HG02973 (cell line): ENCODE data around the gene ARHGEF11.
"Not testable (repeated sequence)": the region's sequence is repeated elsewhere in the genome, so short reads cannot be mapped to it uniquely, and the experiment has no call there.

Experiments used
- ATAC-seq: cut with Tn5 transposase; IDR thresholded peaks from one replicate; pipeline ENCODE4 v1.9.1; 2021; ENCODE audit warnings: moderate library complexity; ENCODE audit not compliant: unreplicated experiment

The ARHGEF11 gene, protein sequence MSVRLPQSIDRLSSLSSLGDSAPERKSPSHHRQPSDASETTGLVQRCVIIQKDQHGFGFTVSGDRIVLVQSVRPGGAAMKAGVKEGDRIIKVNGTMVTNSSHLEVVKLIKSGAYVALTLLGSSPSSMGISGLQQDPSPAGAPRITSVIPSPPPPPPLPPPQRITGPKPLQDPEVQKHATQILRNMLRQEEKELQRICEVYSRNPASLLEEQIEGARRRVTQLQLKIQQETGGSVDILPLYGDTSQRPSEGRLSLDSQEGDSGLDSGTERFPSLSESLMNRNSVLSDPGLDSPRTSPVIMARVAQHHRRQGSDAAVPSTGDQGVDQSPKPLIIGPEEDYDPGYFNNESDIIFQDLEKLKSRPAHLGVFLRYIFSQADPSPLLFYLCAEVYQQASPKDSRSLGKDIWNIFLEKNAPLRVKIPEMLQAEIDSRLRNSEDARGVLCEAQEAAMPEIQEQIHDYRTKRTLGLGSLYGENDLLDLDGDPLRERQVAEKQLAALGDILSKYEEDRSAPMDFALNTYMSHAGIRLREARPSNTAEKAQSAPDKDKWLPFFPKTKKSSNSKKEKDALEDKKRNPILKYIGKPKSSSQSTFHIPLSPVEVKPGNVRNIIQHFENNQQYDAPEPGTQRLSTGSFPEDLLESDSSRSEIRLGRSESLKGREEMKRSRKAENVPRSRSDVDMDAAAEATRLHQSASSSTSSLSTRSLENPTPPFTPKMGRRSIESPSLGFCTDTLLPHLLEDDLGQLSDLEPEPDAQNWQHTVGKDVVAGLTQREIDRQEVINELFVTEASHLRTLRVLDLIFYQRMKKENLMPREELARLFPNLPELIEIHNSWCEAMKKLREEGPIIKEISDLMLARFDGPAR (N-terminal part only)

DNA sequence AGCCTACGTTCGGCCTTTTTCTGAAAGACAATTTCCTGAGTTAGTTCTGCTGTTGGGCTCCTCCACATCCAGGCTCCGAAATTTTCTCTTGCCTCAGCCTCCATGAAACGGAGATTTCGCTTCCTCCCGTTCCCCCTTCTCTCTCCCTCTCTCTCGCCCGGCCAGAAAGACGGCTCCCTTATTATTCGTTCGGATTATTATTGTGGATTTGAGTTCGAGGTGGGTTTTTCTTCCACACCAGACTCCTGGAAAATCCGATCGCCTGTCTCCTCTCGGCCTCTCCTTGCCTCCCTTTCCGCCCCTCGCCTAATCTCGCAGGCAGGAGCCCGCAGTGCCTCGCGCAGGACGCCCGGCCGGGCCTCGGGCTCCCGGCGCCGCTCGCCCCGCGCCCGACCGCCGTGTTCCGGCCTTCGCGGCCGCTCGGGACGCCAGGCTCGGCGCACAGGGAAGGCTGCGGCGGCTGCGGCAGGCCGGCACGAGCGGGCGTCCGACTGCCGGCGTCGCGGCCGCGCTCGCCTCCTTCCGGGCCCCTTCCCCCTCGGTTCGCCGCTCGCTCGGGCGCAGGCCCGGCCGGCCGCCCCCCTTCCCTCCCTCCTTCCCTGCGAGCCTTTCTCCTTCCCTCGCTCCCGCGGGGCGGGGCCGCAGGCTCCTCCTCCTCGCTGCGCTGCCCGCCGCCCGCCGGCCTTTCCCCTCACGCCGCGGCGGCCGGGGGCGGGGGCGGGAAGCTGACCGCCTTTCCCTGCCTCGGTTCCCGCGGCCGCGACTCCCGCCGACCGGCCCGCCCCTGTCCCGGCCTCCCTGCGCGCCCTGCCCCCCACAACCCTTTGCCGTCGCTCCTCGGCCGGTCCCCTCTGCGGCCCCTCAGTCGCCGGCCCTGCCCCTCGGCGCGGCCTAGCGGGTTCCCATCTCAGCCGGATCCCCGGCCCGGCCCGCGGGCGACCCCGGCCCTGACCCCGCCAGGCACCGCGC, at the start of gene ARHGEF11:
Gene ARHGEF11 (minus strand): TSS at position 493 of the 969 bp plus-strand sequence. CDS start 1,412 bp downstream, outside the sequence.
- ATAC-seq = no peak

DNA sequence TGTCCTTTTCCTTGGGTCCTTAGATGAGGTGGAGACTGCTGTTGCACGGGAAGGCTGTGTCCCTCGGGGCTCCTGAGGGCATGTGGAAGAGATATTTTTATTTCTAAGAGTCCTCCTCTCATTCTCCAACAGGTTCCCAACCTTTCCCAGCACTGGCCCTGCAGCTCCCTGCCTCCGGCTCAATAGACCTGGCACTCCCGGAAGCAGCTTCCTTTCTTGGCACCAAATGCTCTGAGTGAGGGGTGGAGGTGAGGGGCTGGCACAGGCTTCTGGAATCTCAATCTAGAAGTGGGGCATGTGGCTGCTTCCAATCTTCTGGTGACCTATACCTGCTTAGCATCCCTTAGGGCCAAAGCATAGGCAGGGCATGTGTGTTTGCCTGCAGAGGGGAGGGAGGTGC, 49.5 kb upstream of the ARHGEF11 start:
- ATAC-seq = no peak

DNA sequence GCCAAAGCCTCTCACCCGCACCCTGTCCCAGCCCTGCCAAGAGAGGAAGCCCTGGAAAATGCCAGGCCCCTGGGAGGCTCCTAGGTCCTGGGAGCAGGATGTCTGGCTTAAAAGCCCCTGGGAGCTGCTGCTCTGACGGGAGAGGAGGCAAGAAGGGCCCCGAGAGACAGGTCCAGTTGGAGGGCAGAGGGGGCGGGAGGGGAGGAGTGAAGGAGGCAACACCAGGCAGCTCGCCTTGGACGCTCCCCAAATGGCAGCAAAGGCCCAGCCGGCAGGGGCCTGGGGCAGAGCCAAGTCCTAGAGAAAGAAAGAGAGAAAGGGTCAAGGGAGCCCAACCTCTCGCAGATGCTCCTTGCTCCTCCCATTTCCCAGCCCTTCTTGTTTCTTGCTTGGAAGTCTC, 47.3 kb upstream of the ARHGEF11 start:
- no peak for ATAC-seq

DNA sequence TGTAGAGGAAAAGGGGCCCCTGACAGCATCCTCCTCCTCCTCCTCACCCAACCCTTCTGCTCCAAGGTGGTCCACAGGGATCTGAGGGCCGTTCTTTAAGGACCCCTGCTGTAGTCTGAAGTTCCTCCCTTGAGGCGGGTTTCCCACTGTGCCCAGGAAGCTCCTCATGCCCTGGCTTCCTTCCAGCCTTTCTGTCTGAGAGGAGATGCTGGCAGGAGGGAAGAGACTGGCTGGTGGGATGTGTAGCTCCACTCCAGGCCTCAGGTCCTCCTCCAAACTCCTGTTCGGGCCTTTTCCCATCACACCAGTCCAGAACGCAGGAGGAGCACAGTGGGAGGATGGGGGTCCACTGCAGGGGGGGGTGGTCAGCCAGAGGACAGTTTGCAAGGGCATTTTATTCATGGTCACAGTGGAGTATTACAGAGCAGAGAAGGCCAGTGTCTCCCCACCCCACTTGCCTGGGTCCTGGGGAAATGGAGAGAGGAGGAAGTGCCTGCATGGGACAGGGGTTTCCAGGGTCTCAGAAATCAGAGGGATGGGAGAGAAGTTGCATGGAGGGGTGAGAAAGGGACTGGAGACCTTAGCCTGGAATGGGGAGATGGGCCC, 46.2 kb upstream of the ARHGEF11 start:
- no peak for ATAC-seq

GRCh38 chr1:157091186-157091585, 45.6 kb upstream of the ARHGEF11 start:
- no peak for ATAC-seq

GRCh38 chr1:157090771-157091170, 45.2 kb upstream of the ARHGEF11 start:
- ATAC-seq = no peak

- ATAC-seq = no peak
Observed at GRCh38 chr1:157090196-157090647, 44.7 kb upstream of the ARHGEF11 start.

DNA sequence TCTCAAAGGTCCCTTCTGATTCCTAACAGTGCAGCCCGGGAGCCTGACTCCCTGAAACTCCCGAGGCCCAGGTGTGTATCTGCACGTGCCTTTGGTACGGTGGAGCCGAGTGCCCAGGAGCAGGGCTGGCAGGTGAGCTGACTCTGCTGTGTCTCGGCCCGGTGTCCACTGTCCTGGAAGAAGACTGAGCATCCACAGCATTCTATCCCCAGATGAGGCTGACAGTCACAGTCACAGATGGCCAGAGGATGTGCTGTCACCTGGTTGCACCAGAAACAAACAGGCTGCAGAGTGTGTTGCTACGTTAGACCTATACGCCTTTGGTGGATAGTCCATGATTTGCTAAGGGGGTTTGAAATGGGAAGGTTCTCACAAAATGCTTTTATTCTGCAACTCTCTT, 44.2 kb upstream of the ARHGEF11 start:
- no peak for ATAC-seq

GRCh38 chr1:157088607-157089006, 43.1 kb upstream of the ARHGEF11 start:
- ATAC-seq = no peak

- no peak for ATAC-seq
Observed at GRCh38 chr1:157087030-157087429, 41.5 kb upstream of the ARHGEF11 start.

- ATAC-seq = no peak
Observed at GRCh38 chr1:157086299-157086698, 40.8 kb upstream of the ARHGEF11 start.

DNA sequence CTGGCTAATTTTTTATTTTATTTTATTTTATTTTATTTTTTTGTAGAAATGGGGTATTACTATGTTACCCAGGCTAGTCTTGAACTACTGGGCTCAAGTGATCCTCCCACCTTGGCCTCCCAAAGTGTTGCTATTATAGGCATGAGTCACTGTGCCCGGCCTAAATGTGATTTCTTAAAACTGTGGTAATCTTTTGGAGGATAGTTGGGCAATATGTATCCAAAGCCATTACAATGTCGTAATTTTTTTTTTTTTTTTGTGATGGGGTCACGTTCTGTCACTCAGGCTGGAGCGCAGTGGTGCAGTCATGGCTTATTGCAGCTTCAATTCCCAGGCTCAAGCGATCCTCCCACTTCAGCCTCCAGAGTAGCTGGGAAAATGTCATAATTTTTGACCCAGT, 39.9 kb upstream of the ARHGEF11 start:
- ATAC-seq = no peak

DNA sequence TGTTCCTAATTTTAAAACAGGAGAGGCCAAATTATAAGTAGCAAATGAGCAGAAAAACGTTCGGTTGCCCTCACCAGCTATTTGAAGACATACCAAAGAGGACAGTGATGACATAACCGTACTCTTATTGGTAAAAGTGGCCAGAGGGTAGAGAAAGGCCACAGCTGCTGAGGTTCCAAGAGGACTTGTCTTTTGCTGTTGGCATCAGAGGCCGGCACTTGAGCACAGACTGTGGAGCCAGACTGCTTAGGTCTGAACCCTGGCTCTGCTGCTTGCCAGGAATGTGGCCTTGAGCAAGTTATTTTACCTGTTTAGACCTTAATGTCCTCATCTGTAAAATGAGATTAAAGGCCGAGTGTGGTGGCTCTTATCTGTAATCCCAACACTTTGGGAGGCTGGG, 39.2 kb upstream of the ARHGEF11 start:
- ATAC-seq = no peak

GRCh38 chr1:157081707-157082106, 36.2 kb upstream of the ARHGEF11 start:
- ATAC-seq = no peak

DNA sequence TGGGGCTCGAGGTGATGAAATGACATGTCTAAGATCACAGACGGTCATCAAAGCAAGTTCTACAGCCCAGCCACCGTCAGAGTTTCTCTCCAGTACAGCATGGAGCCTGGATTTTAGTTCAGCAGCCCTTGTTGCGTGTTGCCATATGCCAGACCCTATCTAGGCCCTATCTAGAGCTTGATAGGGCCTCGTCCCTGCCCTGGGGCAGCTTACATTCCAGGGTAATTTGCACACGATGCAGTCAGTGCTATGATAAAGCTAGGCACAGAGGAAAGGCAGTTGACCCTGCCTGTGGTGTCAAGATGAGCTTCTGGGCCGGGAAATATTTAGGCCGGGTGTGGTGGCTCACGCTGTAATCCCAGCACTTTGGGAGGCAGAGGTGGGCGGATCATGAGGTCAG, 35.2 kb upstream of the ARHGEF11 start:
- ATAC-seq = no peak

GRCh38 chr1:157077394-157077793, 31.9 kb upstream of the ARHGEF11 start:
- ATAC-seq = no peak

DNA sequence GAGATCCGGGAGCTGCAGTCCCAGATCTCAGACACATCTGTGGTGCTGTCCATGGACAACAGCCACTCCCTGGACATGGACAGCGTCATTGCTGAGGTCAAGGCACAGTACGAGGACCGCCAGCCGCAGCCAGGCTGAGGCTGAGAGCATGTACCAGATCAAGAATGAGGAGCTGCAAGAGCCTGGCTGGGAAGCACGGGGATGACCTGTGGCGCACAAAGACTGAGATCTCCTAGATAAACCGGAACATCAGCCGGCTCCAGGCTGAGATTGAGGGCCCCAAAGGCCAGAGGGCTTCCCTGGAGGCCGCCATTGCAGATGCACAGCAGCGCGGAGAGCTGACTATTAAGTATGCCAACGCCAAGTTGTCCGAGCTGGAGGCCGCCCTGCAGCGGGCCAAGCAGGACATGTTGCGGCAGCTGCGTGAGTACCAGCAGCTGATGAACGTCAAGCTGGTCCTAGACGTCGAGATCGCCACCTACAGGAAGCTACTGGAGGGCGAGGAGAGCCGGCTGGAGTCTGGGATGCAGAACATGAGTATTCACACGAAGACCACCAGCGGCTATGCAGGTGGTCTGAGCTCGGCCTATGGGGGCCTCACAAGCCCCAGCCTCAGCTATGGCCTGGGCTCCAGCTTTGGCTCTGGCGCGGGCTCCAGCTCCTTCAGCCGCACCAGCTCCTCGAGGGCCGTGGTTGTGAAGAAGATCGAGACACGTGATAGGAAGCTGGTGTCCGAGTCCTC, 28.6 kb upstream of the ARHGEF11 start:
- no peak for ATAC-seq

GRCh38 chr1:157069601-157070000, 24.1 kb upstream of the ARHGEF11 start:
- ATAC-seq = no peak

DNA sequence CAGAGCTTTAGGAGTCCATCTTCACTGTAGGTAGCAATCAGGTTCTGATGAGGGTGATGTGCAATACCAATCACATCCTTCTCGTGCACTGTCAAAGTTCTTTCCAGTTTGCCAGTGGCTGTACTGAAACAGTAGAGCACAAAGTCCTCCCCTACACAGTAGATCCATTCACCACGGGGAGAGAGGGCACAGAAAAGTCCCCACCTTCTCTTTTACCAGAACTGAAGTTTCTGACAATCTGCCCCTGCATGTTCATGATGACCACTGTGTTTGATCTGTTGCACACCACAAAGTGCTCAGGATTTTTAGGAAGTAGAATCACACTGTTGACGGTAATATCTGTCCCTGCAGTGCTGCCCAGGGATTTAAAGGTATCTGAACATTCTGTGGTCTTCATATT, 13.7 kb upstream of the ARHGEF11 start:
- ATAC-seq = not testable (repeated sequence)

DNA sequence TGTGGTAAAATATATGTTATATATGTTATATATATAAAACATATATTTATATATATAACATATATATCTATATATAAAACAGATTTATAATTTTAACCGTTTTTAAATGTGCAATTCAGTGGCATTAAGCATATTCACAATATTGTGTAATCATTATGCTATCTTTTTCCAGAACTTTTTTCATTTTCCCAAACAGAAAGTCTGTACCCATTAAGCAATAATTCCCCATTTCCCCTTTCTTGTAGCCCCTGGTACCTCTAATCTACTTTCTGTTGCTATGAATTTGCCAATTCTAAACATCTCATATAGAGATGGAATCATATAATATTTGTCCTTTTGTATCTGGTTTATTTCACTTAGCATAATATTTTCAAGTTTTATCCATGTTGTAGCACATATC, 10.7 kb upstream of the ARHGEF11 start:
- ATAC-seq = no peak
